H1 (cell line): ENCODE results near the gene REC8.

Experiments used
- CTCF ChIP-seq, 3 experiments: IDR thresholded peaks; 1 replicate in 2 of 3; 2 replicates in 1 of 3; pipeline versions ENCODE4 v1.5.1 to v1.6.1; 2011; ENCODE audit warnings: low read length in 3 of 3, mild to moderate bottlenecking in 3 of 3, inconsistent platforms in 2 of 3, low read depth in 1 of 3, moderate library complexity in 1 of 3; ENCODE audit not compliant: insufficient read depth in 1 of 3; ENCODE audit errors: control extremely low read depth in 1 of 3
- POLR2A ChIP-seq, 2 experiments: IDR thresholded peaks; 1 replicate in 1 of 2; 2 replicates in 1 of 2; pipeline ENCODE4 v1.6.1; 2011; ENCODE audit warnings: low read depth in 2 of 2, low read length in 2 of 2, mild to moderate bottlenecking in 2 of 2; ENCODE audit errors: control extremely low read depth in 1 of 2
- POLR2AphosphoS5 ChIP-seq: IDR thresholded peaks from 2 replicates; pipeline ENCODE4 v1.6.1; 2011; ENCODE audit warnings: low read depth, low read length
- RAD21 ChIP-seq, 2 experiments: IDR thresholded peaks in 1 of 2; conservative IDR thresholded peaks in 1 of 2; 2 replicates each; pipeline ENCODE4 v1.6.1; 2011; ENCODE audit warnings: low read depth in 2 of 2, low read length in 2 of 2, improper control_type of control experiment in 1 of 2, inconsistent platforms in 1 of 2, mild to moderate bottlenecking in 1 of 2, moderate library complexity in 1 of 2
- RXRA ChIP-seq: IDR thresholded peaks from 2 replicates; pipeline ENCODE4 v1.6.1; 2011; ENCODE audit warnings: low read depth, mild to moderate bottlenecking, low read length, moderate library complexity; ENCODE audit not compliant: insufficient read depth
- USF2 ChIP-seq: IDR thresholded peaks from 2 replicates; pipeline ENCODE4 v1.6.1; 2011; ENCODE audit warnings: low read length, improper control_type of control experiment

GRCh38 chr14:24141097-24141880 is 30.6 kb upstream of the REC8 start, which contains the start of gene EMC9:
- TF ChIP-seq CTCF (IDR thresholded peaks at IDR 0.05; ENCODE audit: control extremely low read depth in 1 of 3, insufficient read depth in 1 of 3, low read depth in 1 of 3, low read length in 3 of 3) = peak; percentile 23 to 48 (median 26); a peak in 3 of 4 replicates
- no peak for TF ChIP-seq RXRA
- no peak for TF ChIP-seq RAD21 (IDR thresholded peaks at IDR 0.05 in 1 of 2, conservative IDR thresholded peaks at IDR 0.05 in 1 of 2; ENCODE audit: low read depth in 2 of 2, low read length in 2 of 2)
- peak; percentile 81 to 84 for TF ChIP-seq POLR2A (IDR thresholded peaks at IDR 0.05; ENCODE audit: control extremely low read depth in 1 of 2, low read depth in 2 of 2, low read length in 2 of 2)
- peak; percentile 88 for TF ChIP-seq POLR2AphosphoS5
- TF ChIP-seq USF2 = peak; percentile 76
